GM12878 (cell line): ENCODE data around the gene NGFR. TPM values are rescaled to one million over a fixed set of nuclear protein-coding genes. Genes with fewer than 3 reads are reported as not detected.

Source experiments
- ATAC-seq: fragments of 200-7000 bp; cut with Tn5 transposase; 3 replicates; pipeline ENCODE4 v1.9.1; 2020; ENCODE audit warnings: mild to moderate bottlenecking, moderate library complexity
- BruUV-seq: library from RNA; stranded (reverse); fragments of 400-500 nt; replicated peaks from 2 replicates; lab custom pipeline; 2021; lab: Mats Ljungman, UMichigan
- CTCF ChIA-PET: fragments of 300-600 bp; sonication (Branson Sonifier 250); formaldehyde crosslinking; extraction: SDS; loops from one replicate; lab custom pipeline; 2021; ENCODE audit warnings: inconsistent platforms; lab: Yijun Ruan, JAX
- POLR2A ChIA-PET: fragments of 350-600 bp; formaldehyde crosslinking; extraction: SDS; loops from one replicate; lab custom pipeline; 2021; ENCODE audit warnings: inconsistent platforms; lab: Charles Lee
- RAD21 ChIA-PET: fragments of 300-600 bp; sonication (Branson Sonifier 250); formaldehyde crosslinking; loops from one replicate; lab custom pipeline; 2023; ENCODE audit warnings: antibody characterized with exemption; ENCODE audit not compliant: unreplicated experiment; lab: Charles Lee
- SMC1A ChIA-PET: fragments of 300-600 bp; sonication (Branson Sonifier 250); formaldehyde crosslinking; loops from one replicate; lab custom pipeline; 2023; ENCODE audit not compliant: unreplicated experiment, uncharacterized antibody; lab: Charles Lee
- DNase-seq: peaks from one replicate; pipeline ENCODE4 v3.0.0-alpha.2; 2011; ENCODE audit warnings: low read depth, low spot score
- FAIRE-seq: peaks from 3 replicates; lab custom pipeline; 2011; peaks lifted over from hg19 to GRCh38; lab: Jason Lieb, UNC
- H2AFZ ChIP-seq: 2 replicates; pipeline ENCODE4 v1.6.0; 2011; ENCODE audit warnings: low read depth, low read length, control low read depth; ENCODE audit not compliant: control insufficient read depth
- H3K27ac ChIP-seq: 2 replicates; pipeline ENCODE4 v1.5.1; 2011; ENCODE audit warnings: control low read depth; ENCODE audit not compliant: control insufficient read depth, insufficient read depth
- H3K27me3 ChIP-seq, 2 experiments: replicated peaks in 1 of 2; 2 replicates each; pipeline versions ENCODE4 v1.6.0 to v1.6.1; 2011; ENCODE audit warnings: low read length in 1 of 2; ENCODE audit not compliant: control insufficient read depth in 2 of 2, insufficient read depth in 2 of 2
- H3K36me3 ChIP-seq, 2 experiments: 2 replicates each; pipeline ENCODE4 v1.5.1; 2011; ENCODE audit warnings: low read length in 1 of 2; ENCODE audit not compliant: control insufficient read depth in 2 of 2, insufficient read depth in 2 of 2
- H3K4me1 ChIP-seq: 2 replicates; pipeline ENCODE4 v1.6.1; 2011; ENCODE audit warnings: mild to moderate bottlenecking, low read length, moderate library complexity, mixed read lengths; ENCODE audit not compliant: control insufficient read depth, insufficient read depth
- H3K4me2 ChIP-seq: 2 replicates; pipeline ENCODE4 v1.6.0; 2011; ENCODE audit warnings: control low read depth; ENCODE audit not compliant: control insufficient read depth, insufficient read depth
- H3K4me3 ChIP-seq: fragments of 200-600 bp; sonication (generic); 2 replicates; pipeline ENCODE4 v1.5.1; 2016
- H3K79me2 ChIP-seq: 2 replicates; pipeline ENCODE4 v1.6.0; 2011; ENCODE audit warnings: low read length; ENCODE audit not compliant: control insufficient read depth, insufficient read depth
- H3K9ac ChIP-seq: 2 replicates; pipeline ENCODE4 v1.8.0; 2011; ENCODE audit warnings: low read length, control low read depth, mixed read lengths; ENCODE audit not compliant: control insufficient read depth, insufficient read depth
- H3K9me3 ChIP-seq: replicated peaks from 3 replicates; pipeline ENCODE4 v1.5.1; 2011; ENCODE audit warnings: mild to moderate bottlenecking, low read length; ENCODE audit not compliant: control insufficient read depth, insufficient read depth
- H4K20me1 ChIP-seq: 2 replicates; pipeline ENCODE4 v1.6.0; 2011; ENCODE audit not compliant: control insufficient read depth, insufficient read depth
- ESRRA ChIP-seq: IDR thresholded peaks from 2 replicates; pipeline ENCODE4 v1.6.1; 2012; ENCODE audit warnings: mild to moderate bottlenecking, low read length, improper control_type of control experiment
- HDAC6 ChIP-seq: fragments of 200-600 bp; sonication (generic); IDR thresholded peaks from one replicate; pipeline ENCODE4 v1.8.0; 2017; ENCODE audit warnings: antibody characterized with exemption; ENCODE audit not compliant: unreplicated experiment
- KLF5 ChIP-seq: fragments of 450-650 bp; IDR thresholded peaks from 2 replicates; pipeline ENCODE4 v1.6.1; 2014; ENCODE audit warnings: mild to moderate bottlenecking; ENCODE audit not compliant: partially characterized antibody
- MYB ChIP-seq: fragments of 150-350 bp; IDR thresholded peaks from 2 replicates; pipeline ENCODE4 v1.6.1; 2014; ENCODE audit warnings: mild to moderate bottlenecking, low read depth, low read length, borderline replicate concordance
- NFXL1 ChIP-seq: fragments of 450-650 bp; IDR thresholded peaks from 2 replicates; pipeline ENCODE4 v1.6.1; 2017; ENCODE audit warnings: antibody characterized with exemption, mild to moderate bottlenecking, borderline replicate concordance
- PML ChIP-seq: IDR thresholded peaks from 2 replicates; pipeline ENCODE4 v1.6.1; 2012; ENCODE audit warnings: low read length, inconsistent platforms
- RAD51 ChIP-seq: fragments of 450-650 bp; IDR thresholded peaks from 2 replicates; pipeline ENCODE4 v1.6.1; 2016; ENCODE audit warnings: moderate library complexity, mild to moderate bottlenecking, inconsistent platforms
- RBBP5 ChIP-seq: fragments of 200-600 bp; sonication (generic); conservative IDR thresholded peaks from 2 replicates; pipeline ENCODE4 v1.6.1; 2016
- STAT1 ChIP-seq: fragments of 450-650 bp; conservative IDR thresholded peaks from 2 replicates; pipeline ENCODE4 v1.6.1; 2014; ENCODE audit warnings: antibody characterized with exemption, mild to moderate bottlenecking
- TCF12 ChIP-seq: IDR thresholded peaks from 2 replicates; pipeline ENCODE4 v1.6.1; 2011; ENCODE audit warnings: low read depth, mild to moderate bottlenecking, low read length
- TCF7 ChIP-seq: IDR thresholded peaks from 2 replicates; pipeline ENCODE4 v1.6.1; 2014; ENCODE audit warnings: antibody characterized with exemption, borderline replicate concordance
- ZBTB33 ChIP-seq: fragments of 450-650 bp; IDR thresholded peaks from 2 replicates; pipeline ENCODE4 v1.6.1; 2017; ENCODE audit warnings: mild to moderate bottlenecking
- ZNF274 ChIP-seq: IDR thresholded peaks from one replicate; pipeline ENCODE4 v1.8.0; 2011; ENCODE audit not compliant: insufficient read length, insufficient read depth
- ZSCAN29 ChIP-seq: fragments of 450-650 bp; IDR thresholded peaks from 2 replicates; pipeline ENCODE4 v1.6.1; 2017; ENCODE audit warnings: mild to moderate bottlenecking, moderate library complexity
- WGBS: methylation state at CpG from one replicate; pipeline ENCODE4 v1.1.6; 2016; ENCODE audit warnings: low lambda C conversion rate; ENCODE audit not compliant: insufficient replicate concordance, insufficient coverage; ENCODE audit errors: missing lambda C conversion rate; 5-methylcytosine and 5-hydroxymethylcytosine counted together
- in situ Hi-C: fragments of 300-500 bp; cut with MboI; formaldehyde crosslinking; loops from 9 replicates; pipeline ENCODE4 v1.14.3; 2018; ENCODE audit warnings: mixed read lengths
- intact Hi-C: fragments of 100-400 bp; cut with micrococcal nuclease; formaldehyde crosslinking; loops from one replicate; pipeline ENCODE4 v1.14.2; 2022; ENCODE audit not compliant: unreplicated experiment
- polyA plus RNA-seq, 11 experiments: library from polyadenylated mRNA; depleted of rRNA in 4 of 11; unstranded in 6 of 11; stranded (reverse) in 5 of 11; fragments of >200 nt; fragmentation: Nextera tagmentation in 4 of 11; fragmentation: Illumina TruSeq in 1 of 11; extraction: Ambion mirVana in 4 of 11; extraction: Trizol in 1 of 11; gene quantifications; 1 replicate in 1 of 11; 2 replicates in 10 of 11; pipeline versions ENCODE4 v1.2.1 to v1.2.3, GENCODE V29; 2011 to 2016; ENCODE audit warnings: inconsistent platforms in 2 of 11, missing spikeins in 2 of 11, low read depth in 1 of 11
- total RNA-seq, 4 experiments: library from RNA; depleted of rRNA in 3 of 4; stranded (reverse); fragments of >200 nt in 3 of 4; fragmentation: Illumina TruSeq in 1 of 4; extraction: Trizol in 1 of 4; gene quantifications; 2 replicates each; pipeline versions ENCODE4 v1.2.1 to v1.2.3, GENCODE V29; 2013 to 2021
- TF ChIP-seq, protein P1 (sequence below): fragments of 450-650 bp; IDR thresholded peaks from 2 replicates; pipeline ENCODE4 v1.6.1; 2017; ENCODE audit warnings: borderline replicate concordance
- TF ChIP-seq, protein P2 (sequence below): IDR thresholded peaks from 2 replicates; pipeline ENCODE4 v1.6.1; 2012; ENCODE audit warnings: low read length, inconsistent platforms
- TF ChIP-seq, protein P3 (sequence below): fragments of 450-650 bp; IDR thresholded peaks from 2 replicates; pipeline ENCODE4 v1.6.1; 2014; ENCODE audit warnings: mild to moderate bottlenecking

Gene NGFR
- total and polyA plus RNA-seq, 10 of the 15 experiments (the other 5 are each of a cell fraction or from before 2014, with no cell fraction given), result 0.05 to 0.28 (median 0.08) TPM; not detected in 1

DNA sequence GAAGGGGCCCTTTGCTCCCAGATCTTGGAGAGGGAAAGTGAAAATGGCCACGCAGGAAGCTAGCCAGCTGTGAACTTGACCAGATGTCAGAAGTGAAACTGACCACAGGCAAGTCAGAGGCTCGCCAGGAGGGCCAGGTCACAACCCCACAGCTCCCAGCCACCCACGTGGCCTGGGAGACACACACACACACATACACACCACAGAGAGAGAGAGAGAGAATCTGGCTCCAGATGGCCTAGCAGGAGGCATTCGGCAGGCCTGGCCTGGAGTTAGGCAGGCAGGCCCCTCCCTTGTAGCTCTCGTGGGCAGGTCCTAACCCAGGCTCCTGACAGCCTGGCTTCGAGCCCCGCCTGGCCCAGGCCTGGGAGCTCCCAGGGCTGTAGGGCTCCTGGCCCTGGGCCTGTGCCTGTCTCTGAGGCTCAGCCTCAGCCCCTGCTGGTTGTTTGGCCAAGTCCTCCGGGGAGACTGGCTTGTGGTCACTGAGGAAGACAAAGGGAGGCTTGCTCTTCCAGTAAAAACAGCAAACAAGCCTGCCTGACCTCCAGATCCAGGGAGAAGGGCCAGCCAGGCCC lies 20.2 kb downstream of the NGFR start:
- peaks cover 24% of the 10 kb centered on the region for H3K4me1 ChIP-seq
- H3K27ac ChIP-seq, result peak overlapping the region; percentile 49; the same call in 1 of the 2 replicates
- no peaks in the 10 kb centered on the region for H3K79me2 ChIP-seq
- H3K9ac ChIP-seq, result peak overlapping the region; percentile 36; the same call in 1 of the 2 replicates
- no peaks in the 10 kb centered on the region for H3K36me3 ChIP-seq
- H4K20me1 ChIP-seq, result no peaks in the 10 kb centered on the region
- POLR2A ChIA-PET, result interaction anchor here (0.5 to 0.6 kb wide), 2 partner anchors 162 to 174 kb away, joined by 3 to 6 read pairs; no protein-coding TSS in a partner anchor
- 17% methylated on average over 8 of the region's 8 CpGs for WGBS
- H3K27me3 ChIP-seq, result no peaks in the 10 kb centered on the region
- peak overlapping the region; percentile 45 for H3K4me2 ChIP-seq
- CTCF ChIA-PET, result interaction anchor here (0.5 to 2.3 kb wide), 5 partner anchors 19 to 59 kb away, joined by 3 to 17 read pairs (median 4); no protein-coding TSS in a partner anchor
- peak; percentile 55 for DNase-seq
- no TSS peak for BruUV-seq
- intact Hi-C loops (no loop called here), in situ Hi-C loops (no loop called here)
- peak overlapping the region; percentile 7; the same call in 1 of the 2 replicates for H2AFZ ChIP-seq
- peak; percentile 98 for ATAC-seq
- SMC1A ChIA-PET, result interaction anchor here (0.8 to 1.4 kb wide), 3 partner anchors 43 to 79 kb away, joined by 3 to 4 read pairs (median 3); no protein-coding TSS in a partner anchor
- peak; percentile 98 for FAIRE-seq
- H3K4me3 ChIP-seq, result no peak overlapping the region
- H3K9me3 ChIP-seq, result no peaks in the 10 kb centered on the region
- RAD21 ChIA-PET, result interaction anchor here (0.7 to 2.0 kb wide), 3 partner anchors 33 to 42 kb away, joined by 3 to 6 read pairs (median 3); no protein-coding TSS in a partner anchor
- TF ChIP-seq, protein P1, sequence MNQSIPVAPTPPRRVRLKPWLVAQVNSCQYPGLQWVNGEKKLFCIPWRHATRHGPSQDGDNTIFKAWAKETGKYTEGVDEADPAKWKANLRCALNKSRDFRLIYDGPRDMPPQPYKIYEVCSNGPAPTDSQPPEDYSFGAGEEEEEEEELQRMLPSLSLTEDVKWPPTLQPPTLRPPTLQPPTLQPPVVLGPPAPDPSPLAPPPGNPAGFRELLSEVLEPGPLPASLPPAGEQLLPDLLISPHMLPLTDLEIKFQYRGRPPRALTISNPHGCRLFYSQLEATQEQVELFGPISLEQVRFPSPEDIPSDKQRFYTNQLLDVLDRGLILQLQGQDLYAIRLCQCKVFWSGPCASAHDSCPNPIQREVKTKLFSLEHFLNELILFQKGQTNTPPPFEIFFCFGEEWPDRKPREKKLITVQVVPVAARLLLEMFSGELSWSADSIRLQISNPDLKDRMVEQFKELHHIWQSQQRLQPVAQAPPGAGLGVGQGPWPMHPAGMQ, result no peak
- TF ChIP-seq STAT1 (no peak), TCF12 (peak; percentile 96), MYB (no peak), ZBTB33 (no peak), ZNF274 (no peak), PML (no peak), ESRRA (no peak), ZSCAN29 (no peak), RBBP5 (no peak), TCF7 (peak; percentile 38; the same call in 1 of the 2 replicates), HDAC6 (no peak), KLF5 (no peak), NFXL1 (no peak), RAD51 (peak; percentile 78)
- TF ChIP-seq, protein P2, sequence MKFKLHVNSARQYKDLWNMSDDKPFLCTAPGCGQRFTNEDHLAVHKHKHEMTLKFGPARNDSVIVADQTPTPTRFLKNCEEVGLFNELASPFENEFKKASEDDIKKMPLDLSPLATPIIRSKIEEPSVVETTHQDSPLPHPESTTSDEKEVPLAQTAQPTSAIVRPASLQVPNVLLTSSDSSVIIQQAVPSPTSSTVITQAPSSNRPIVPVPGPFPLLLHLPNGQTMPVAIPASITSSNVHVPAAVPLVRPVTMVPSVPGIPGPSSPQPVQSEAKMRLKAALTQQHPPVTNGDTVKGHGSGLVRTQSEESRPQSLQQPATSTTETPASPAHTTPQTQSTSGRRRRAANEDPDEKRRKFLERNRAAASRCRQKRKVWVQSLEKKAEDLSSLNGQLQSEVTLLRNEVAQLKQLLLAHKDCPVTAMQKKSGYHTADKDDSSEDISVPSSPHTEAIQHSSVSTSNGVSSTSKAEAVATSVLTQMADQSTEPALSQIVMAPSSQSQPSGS, result no peak; the same call in 1 of the 2 replicates
- TF ChIP-seq, protein P3, sequence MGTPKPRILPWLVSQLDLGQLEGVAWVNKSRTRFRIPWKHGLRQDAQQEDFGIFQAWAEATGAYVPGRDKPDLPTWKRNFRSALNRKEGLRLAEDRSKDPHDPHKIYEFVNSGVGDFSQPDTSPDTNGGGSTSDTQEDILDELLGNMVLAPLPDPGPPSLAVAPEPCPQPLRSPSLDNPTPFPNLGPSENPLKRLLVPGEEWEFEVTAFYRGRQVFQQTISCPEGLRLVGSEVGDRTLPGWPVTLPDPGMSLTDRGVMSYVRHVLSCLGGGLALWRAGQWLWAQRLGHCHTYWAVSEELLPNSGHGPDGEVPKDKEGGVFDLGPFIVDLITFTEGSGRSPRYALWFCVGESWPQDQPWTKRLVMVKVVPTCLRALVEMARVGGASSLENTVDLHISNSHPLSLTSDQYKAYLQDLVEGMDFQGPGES, result no peak
